ENCODE data around the gene EXOC2.

EXOC2 gene

DNA sequence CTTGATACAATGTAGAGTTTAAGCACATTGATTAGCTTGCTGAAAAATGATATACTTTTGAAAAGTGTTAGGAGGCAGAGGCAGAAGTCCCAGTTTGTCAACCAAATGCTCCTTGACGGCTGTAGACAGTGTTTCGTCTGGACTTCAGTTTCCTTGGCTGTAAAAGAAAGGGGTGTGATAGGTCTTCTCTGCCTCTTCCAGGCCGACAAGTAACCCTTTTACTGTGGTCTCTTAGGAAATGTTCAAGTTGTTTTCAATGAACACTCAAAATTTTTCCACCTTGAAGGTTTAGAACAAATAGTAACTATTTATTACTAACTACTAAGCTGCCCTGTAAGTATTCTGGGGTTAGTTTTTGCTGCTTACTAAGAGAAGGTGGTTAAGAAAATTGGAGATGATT lies 179.0 kb downstream of the EXOC2 start:
- H3K27me3 ChIP-seq (replicated peaks; ENCODE audit: control insufficient read depth, insufficient read depth, low read length): no peaks in the 10 kb centered on the region
- no peaks in the 10 kb centered on the region for H3K4me1 ChIP-seq (ENCODE audit: control insufficient read depth, insufficient read depth, low read length)

DNA sequence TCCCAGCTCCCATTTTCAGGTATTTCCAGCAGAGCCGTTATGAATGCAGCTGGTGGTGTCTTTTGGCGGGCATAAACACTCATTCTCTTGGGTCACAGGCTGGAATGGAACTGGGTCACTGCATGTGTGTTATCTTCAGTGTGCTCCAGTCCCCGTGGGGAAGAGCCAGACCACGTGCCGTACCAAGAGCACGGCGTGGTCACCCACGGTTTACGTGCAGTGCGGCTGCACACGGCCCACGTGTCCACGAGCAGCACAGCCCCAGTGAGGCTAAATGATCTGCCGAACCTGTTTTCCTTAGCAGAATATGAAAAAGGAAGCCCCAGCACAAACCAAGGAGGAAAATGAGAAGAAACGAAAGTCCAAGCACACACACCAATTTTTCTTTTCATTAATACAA lies 179.9 kb downstream of the EXOC2 start:
- Histone ChIP-seq H3K4me1 (ENCODE audit: control insufficient read depth, insufficient read depth, low read length) (peaks cover 3% of the 10 kb centered on the region), H3K27me3 (replicated peaks; ENCODE audit: control insufficient read depth, insufficient read depth, low read length) (no peaks in the 10 kb centered on the region), H3K9me3 (ENCODE audit: control insufficient read depth, low read length) (peaks cover 3% of the 10 kb centered on the region)

More for the DNA sequence above, 179.0 kb downstream of the EXOC2 start:
- no peak for DNase-seq (ENCODE audit: low read depth)
- H3K9ac ChIP-seq (ENCODE audit: low read length): no peak overlapping the region
- H3K36me3 ChIP-seq (ENCODE audit: control insufficient read depth, insufficient read depth, low read length, severe bottlenecking): no peaks in the 10 kb centered on the region
- no peak overlapping the region for H3K4me3 ChIP-seq (ENCODE audit: low read length)
- H3K9me3 ChIP-seq (ENCODE audit: control insufficient read depth, low read length): peaks cover 3% of the 10 kb centered on the region

DNA sequence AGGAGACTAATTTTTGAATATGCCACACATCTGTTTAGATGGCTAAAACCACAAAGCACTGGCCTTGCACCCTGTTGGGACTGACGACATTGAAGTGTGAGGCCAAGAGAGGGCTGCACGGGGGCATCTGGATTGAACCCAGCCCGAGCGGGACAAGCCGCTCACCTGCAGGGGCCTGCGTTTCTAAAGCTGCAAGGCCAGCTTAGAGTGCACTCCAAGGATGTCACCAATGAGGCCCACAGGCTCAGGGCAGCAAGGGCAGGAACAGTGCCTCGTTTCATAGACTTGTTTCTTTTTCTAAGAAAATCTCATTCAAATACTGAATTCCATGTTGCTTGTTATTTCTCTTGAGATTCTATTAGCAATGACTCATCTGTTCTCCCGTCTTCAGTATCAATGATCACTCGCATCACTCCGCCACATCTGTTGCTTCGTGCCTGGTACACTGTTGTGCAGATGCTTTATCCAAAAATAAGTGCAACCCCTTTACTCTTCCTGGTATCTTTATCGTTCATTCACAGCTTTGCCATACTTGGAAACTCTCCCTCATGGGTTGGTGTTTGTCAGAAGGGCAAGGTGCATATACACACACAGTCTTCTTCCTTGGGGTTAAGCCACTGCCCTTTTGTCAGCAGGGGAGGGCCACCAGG lies 181.3 kb downstream of the EXOC2 start:
- no peaks in the 10 kb centered on the region for H3K27me3 ChIP-seq (replicated peaks; ENCODE audit: control insufficient read depth, insufficient read depth, low read length)
- no peaks in the 10 kb centered on the region for H3K36me3 ChIP-seq (ENCODE audit: control insufficient read depth, insufficient read depth, low read length, severe bottlenecking)
- peaks cover 3% of the 10 kb centered on the region for H3K4me1 ChIP-seq (ENCODE audit: control insufficient read depth, insufficient read depth, low read length)
- no peak for DNase-seq (ENCODE audit: low read depth)
- no peaks in the 10 kb centered on the region for H3K9me3 ChIP-seq (ENCODE audit: control insufficient read depth, low read length)
- H3K4me3 ChIP-seq (ENCODE audit: low read length): no peak overlapping the region
- H3K9ac ChIP-seq (ENCODE audit: low read length): no peak overlapping the region

More for the DNA sequence above, 179.9 kb downstream of the EXOC2 start:
- DNase-seq (ENCODE audit: low read depth): no peak
- Histone ChIP-seq H3K4me3 (ENCODE audit: low read length) (no peak overlapping the region), H3K36me3 (ENCODE audit: control insufficient read depth, insufficient read depth, low read length, severe bottlenecking) (no peaks in the 10 kb centered on the region), H3K9ac (ENCODE audit: low read length) (no peak overlapping the region)

DNA sequence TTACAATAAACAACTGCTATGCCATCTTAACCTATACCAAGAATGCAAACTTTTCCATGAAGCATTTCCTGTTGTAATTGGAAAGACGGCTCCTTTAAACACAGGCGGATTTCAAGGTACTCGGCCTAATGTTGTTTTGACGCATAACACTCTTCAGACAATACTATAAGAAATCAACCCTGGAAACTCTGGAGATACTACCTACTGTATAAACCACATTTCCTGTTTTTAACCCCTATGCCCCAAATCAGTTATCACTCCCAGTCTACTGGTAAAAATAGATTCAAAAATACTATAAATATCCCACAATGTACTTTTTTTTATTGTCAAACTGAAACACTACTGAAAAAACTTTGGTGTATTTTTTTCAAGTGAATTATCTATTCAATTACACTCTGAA lies 183.3 kb downstream of the EXOC2 start:
- Histone ChIP-seq H3K9ac (ENCODE audit: low read length) (no peak overlapping the region), H3K36me3 (ENCODE audit: control insufficient read depth, insufficient read depth, low read length, severe bottlenecking) (no peaks in the 10 kb centered on the region), H3K4me1 (ENCODE audit: control insufficient read depth, insufficient read depth, low read length) (peaks cover 3% of the 10 kb centered on the region), H3K27me3 (replicated peaks; ENCODE audit: control insufficient read depth, insufficient read depth, low read length) (no peaks in the 10 kb centered on the region), H3K4me3 (ENCODE audit: low read length) (no peak overlapping the region), H3K9me3 (ENCODE audit: control insufficient read depth, low read length) (no peaks in the 10 kb centered on the region)
- DNase-seq (ENCODE audit: low read depth): no peak

DNA sequence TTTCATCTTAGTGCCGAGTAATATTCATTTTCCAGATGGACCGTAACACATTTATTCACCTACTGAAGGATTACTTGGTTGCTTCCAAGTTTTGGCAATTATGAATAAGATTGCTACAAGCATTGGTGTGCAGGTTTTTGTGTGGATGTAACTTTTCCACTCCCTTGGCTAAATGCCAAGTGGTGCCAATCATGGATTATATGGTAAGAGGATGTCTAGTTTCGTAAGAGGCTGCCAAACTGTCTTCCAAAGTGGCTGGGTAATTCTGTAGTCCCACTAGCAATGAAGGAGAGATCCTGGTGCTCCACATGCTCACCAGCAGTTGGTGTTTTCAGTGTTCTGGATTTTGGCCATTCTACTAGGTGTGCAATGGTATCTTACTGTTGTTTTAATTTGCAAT lies 184.3 kb downstream of the EXOC2 start:
- no peaks in the 10 kb centered on the region for H3K36me3 ChIP-seq (ENCODE audit: control insufficient read depth, insufficient read depth, low read length, severe bottlenecking)
- H3K9ac ChIP-seq (ENCODE audit: low read length): no peak overlapping the region
- DNase-seq (ENCODE audit: low read depth): no peak
- no peak overlapping the region for H3K4me3 ChIP-seq (ENCODE audit: low read length)
- H3K27me3 ChIP-seq (replicated peaks; ENCODE audit: control insufficient read depth, insufficient read depth, low read length): no peaks in the 10 kb centered on the region
- H3K4me1 ChIP-seq (ENCODE audit: control insufficient read depth, insufficient read depth, low read length): peaks cover 3% of the 10 kb centered on the region
- no peaks in the 10 kb centered on the region for H3K9me3 ChIP-seq (ENCODE audit: control insufficient read depth, low read length)

DNA sequence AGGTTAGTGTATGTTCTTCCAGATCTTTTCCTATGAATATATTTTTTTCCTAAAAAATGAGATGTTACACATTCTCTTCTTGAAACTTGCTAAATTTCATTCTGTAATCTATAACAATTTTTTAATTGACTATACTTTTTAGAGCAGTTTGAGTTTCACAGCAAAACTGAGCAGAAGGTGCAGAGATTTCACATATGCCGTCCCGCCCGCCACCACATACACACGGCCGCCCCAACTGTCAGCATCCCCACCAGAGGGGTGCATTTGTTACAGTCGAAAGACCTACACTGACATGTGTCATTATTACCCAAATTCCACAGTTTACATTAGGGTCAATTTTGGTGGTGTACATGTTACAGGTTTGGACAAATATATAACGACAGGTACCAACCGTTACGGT lies 184.9 kb downstream of the EXOC2 start:
- Histone ChIP-seq H3K27me3 (replicated peaks; ENCODE audit: control insufficient read depth, insufficient read depth, low read length) (no peaks in the 10 kb centered on the region), H3K4me3 (ENCODE audit: low read length) (no peak overlapping the region), H3K4me1 (ENCODE audit: control insufficient read depth, insufficient read depth, low read length) (peaks cover 3% of the 10 kb centered on the region), H3K9ac (ENCODE audit: low read length) (no peak overlapping the region), H3K36me3 (ENCODE audit: control insufficient read depth, insufficient read depth, low read length, severe bottlenecking) (no peaks in the 10 kb centered on the region), H3K9me3 (ENCODE audit: control insufficient read depth, low read length) (no peaks in the 10 kb centered on the region)
- DNase-seq (ENCODE audit: low read depth): no peak

DNA sequence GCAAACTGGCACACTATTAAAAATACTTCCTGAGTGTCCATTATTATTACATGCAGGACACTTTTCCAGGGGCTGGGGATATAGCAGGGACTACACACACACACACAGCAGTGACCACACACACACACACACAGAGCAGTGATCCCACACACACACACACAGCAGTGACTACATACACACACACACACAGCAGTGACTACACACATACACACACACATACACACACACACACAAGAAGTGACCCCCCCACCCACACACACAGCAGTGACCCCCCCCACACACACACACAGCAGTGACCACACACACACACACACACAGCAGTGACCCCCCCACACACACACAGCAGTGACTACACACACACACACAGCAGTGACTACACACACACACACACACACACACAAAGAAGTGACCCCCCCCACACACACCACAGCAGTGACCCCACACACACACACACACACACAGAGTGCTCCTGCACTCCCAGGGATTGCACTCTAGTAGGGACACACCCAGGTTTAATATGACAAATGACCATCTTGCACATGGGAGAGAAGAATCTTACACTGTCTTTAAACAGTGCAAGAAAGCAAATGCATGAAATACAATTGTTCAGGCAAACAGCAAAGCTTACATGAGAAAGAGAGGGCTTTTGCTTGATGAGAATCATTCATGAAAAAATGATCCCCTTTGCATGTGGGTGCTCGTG lies 185.9 kb downstream of the EXOC2 start:
- Histone ChIP-seq H3K9me3 (ENCODE audit: control insufficient read depth, low read length) (no peaks in the 10 kb centered on the region), H3K9ac (ENCODE audit: low read length) (no peak overlapping the region), H3K27me3 (replicated peaks; ENCODE audit: control insufficient read depth, insufficient read depth, low read length) (no peaks in the 10 kb centered on the region), H3K36me3 (ENCODE audit: control insufficient read depth, insufficient read depth, low read length, severe bottlenecking) (no peaks in the 10 kb centered on the region), H3K4me3 (ENCODE audit: low read length) (no peak overlapping the region), H3K4me1 (ENCODE audit: control insufficient read depth, insufficient read depth, low read length) (peaks cover 3% of the 10 kb centered on the region)
- DNase-seq (ENCODE audit: low read depth): no peak

DNA sequence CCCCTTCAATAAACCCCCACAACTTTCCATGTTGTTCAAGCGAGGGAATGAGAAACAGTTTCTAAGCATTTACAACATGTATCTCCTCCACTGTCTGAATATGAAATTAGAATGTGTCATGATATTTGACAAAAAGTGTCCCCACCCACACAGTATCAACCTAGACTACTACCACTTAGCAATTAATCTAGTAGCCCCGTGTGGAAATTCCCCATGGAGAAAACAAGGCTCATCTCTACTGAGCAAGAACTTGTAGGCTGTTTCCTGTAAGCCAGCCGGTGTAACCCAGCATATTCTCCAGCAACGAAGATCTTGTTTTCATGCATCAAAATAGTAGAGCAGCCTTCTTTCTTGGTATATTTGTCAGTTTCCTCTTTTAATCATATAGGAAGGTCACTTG lies 186.4 kb downstream of the EXOC2 start:
- Histone ChIP-seq H3K9ac (ENCODE audit: low read length) (no peak overlapping the region), H3K36me3 (ENCODE audit: control insufficient read depth, insufficient read depth, low read length, severe bottlenecking) (no peaks in the 10 kb centered on the region), H3K27me3 (replicated peaks; ENCODE audit: control insufficient read depth, insufficient read depth, low read length) (no peaks in the 10 kb centered on the region), H3K9me3 (ENCODE audit: control insufficient read depth, low read length) (no peaks in the 10 kb centered on the region), H3K4me1 (ENCODE audit: control insufficient read depth, insufficient read depth, low read length) (peaks cover 3% of the 10 kb centered on the region), H3K4me3 (ENCODE audit: low read length) (no peak overlapping the region)
- no peak for DNase-seq (ENCODE audit: low read depth)

DNA sequence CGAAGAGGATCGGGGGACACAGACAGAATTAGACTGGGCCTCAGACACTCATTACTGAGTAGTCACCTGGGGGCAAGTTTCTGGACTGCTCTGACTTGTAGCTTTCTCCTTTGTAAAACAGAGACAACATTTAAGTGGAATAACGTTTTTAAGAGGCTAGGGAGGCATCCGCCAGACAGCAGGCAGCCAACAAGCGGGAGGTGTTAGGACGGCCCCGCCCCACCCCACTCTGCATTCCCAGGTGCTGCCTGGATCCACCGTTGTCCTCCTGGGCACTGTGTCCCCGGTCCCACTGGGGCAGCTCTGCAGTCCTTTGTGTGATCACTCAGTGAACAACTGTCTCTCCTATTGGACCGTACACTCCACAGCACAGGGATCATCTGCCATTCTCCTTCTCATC lies 187.6 kb downstream of the EXOC2 start:
- Histone ChIP-seq H3K4me3 (ENCODE audit: low read length) (no peak overlapping the region), H3K36me3 (ENCODE audit: control insufficient read depth, insufficient read depth, low read length, severe bottlenecking) (no peaks in the 10 kb centered on the region), H3K27me3 (replicated peaks; ENCODE audit: control insufficient read depth, insufficient read depth, low read length) (no peaks in the 10 kb centered on the region), H3K4me1 (ENCODE audit: control insufficient read depth, insufficient read depth, low read length) (peaks cover 3% of the 10 kb centered on the region), H3K9me3 (ENCODE audit: control insufficient read depth, low read length) (no peaks in the 10 kb centered on the region), H3K9ac (ENCODE audit: low read length) (no peak overlapping the region)
- no peak for DNase-seq (ENCODE audit: low read depth)

DNA sequence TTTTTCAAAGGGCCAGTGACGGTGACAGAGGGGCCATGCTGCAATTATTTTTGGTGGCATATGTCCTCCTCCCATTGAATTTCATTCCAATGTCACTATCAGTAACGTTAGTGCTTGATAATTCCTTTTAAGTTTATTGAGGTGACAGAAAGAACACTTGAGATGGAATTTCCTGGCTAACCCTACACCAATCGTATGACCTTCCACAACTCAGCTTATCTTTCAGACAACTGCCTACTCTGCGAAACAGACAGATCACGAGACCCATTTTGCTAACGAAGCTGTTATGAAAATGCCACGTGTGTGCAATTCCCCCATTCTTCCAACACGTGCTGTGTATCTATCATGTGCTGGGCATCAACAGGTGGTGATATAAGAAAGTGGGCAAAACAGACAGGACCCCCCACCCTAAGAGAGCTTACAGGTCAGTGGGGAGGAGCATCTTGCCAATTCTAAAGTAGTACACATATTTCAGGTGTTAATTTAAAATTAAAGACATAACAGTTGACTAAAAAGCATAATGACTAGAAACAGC lies 188.4 kb downstream of the EXOC2 start:
- DNase-seq (ENCODE audit: low read depth): no peak
- Histone ChIP-seq H3K9ac (ENCODE audit: low read length) (no peak overlapping the region), H3K4me3 (ENCODE audit: low read length) (no peak overlapping the region), H3K4me1 (ENCODE audit: control insufficient read depth, insufficient read depth, low read length) (peaks cover 3% of the 10 kb centered on the region), H3K9me3 (ENCODE audit: control insufficient read depth, low read length) (no peaks in the 10 kb centered on the region), H3K36me3 (ENCODE audit: control insufficient read depth, insufficient read depth, low read length, severe bottlenecking) (no peaks in the 10 kb centered on the region), H3K27me3 (replicated peaks; ENCODE audit: control insufficient read depth, insufficient read depth, low read length) (no peaks in the 10 kb centered on the region)

DNA sequence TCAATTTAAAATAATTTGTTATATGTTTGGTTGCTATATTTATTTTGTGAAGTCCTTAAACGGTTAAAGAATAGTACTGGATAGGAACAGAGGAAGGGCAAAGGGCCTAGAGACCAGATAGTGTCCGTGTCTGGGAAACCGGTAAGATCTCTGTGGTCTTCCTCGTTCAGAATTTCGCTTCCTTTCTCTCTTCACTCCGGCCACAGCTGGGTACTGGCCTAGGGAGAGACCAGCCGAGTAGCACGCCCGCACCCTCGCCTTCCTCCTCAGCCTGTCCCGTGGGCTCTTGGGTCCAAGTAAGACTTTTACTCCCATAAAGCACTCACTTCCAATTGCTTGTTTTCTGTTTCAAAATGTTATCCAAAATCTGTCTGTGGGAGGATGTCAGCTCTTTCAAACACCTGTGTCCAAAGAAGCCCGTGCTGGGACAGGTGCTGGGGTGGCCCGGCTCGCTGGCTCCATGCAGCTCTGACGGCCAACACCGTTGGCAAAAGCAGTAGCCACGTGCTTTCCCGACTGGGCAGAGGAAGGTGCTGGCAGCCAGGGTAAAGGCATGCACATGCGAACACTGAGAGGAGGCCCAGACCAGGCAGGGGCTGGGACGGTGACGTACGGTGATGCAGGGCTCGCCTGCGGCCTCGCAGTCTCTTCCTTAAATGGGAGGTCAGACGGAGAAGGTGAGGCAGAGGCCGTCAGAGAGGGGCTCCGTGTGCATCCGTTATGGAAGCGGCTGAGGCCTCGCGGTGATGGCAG lies 189.2 kb downstream of the EXOC2 start:
- Histone ChIP-seq H3K27me3 (replicated peaks; ENCODE audit: control insufficient read depth, insufficient read depth, low read length) (no peaks in the 10 kb centered on the region), H3K9me3 (ENCODE audit: control insufficient read depth, low read length) (no peaks in the 10 kb centered on the region), H3K4me1 (ENCODE audit: control insufficient read depth, insufficient read depth, low read length) (peaks cover 2% of the 10 kb centered on the region), H3K36me3 (ENCODE audit: control insufficient read depth, insufficient read depth, low read length, severe bottlenecking) (no peaks in the 10 kb centered on the region), H3K9ac (ENCODE audit: low read length) (no peak overlapping the region), H3K4me3 (ENCODE audit: low read length) (no peak overlapping the region)
- no peak for DNase-seq (ENCODE audit: low read depth)
